SU-DHL-6 (cell line): Measurements from ENCODE around the gene ZNHIT2.
A peak's percentile ranks its signal among the peaks of the same experiment; 100 is the strongest.

Experiments used
- H2AFZ ChIP-seq: fragments of 200-600 bp; sonication (generic); 2 replicates; pipeline ENCODE4 v1.6.1; 2014; ENCODE audit warnings: low read depth, mild to moderate bottlenecking, moderate library complexity, mixed read lengths, antibody characterized with exemption, low read length; ENCODE audit not compliant: severe bottlenecking
- H3F3A ChIP-seq: fragments of 200-600 bp; shearing (Covaris generic); 2 replicates; pipeline ENCODE4 v1.6.0; 2016; ENCODE audit warnings: antibody characterized with exemption, mild to moderate bottlenecking; ENCODE audit not compliant: insufficient read depth
- H3K27ac ChIP-seq: fragments of 200-600 bp; sonication (generic); 2 replicates; pipeline ENCODE4 v1.5.1; 2016; ENCODE audit warnings: low read depth, mild to moderate bottlenecking, low read length, moderate library complexity, mixed read lengths
- H3K27me3 ChIP-seq: fragments of 200-600 bp; sonication (generic), shearing (Covaris generic); 2 replicates; pipeline ENCODE4 v1.6.0; 2014; ENCODE audit warnings: mild to moderate bottlenecking, low read length
- H3K36me3 ChIP-seq: fragments of 200-600 bp; sonication (generic); 2 replicates; pipeline ENCODE4 v1.6.1; 2014; ENCODE audit warnings: mild to moderate bottlenecking, low read length, mixed read lengths
- H3K4me2 ChIP-seq: fragments of 300-600, 200-600 bp; shearing (Covaris generic), sonication (generic); 2 replicates; pipeline ENCODE4 v1.6.0; 2014; ENCODE audit warnings: low read length, low read depth, mild to moderate bottlenecking; ENCODE audit not compliant: poor library complexity, severe bottlenecking
- H3K4me3 ChIP-seq: fragments of 200-600 bp; sonication (generic); 2 replicates; pipeline ENCODE4 v1.5.1; 2014; ENCODE audit warnings: antibody characterized with exemption, low read length, mild to moderate bottlenecking, mixed read lengths; ENCODE audit not compliant: insufficient read depth, poor library complexity, severe bottlenecking
- H3K79me2 ChIP-seq: fragments of 200-600 bp; sonication (generic); 2 replicates; pipeline ENCODE4 v1.6.1; 2014; ENCODE audit warnings: mild to moderate bottlenecking, low read length, moderate library complexity; ENCODE audit not compliant: insufficient read depth
- H3K9ac ChIP-seq: fragments of 200-600 bp; sonication (generic); 2 replicates; pipeline ENCODE4 v1.7.0; 2014; ENCODE audit warnings: mild to moderate bottlenecking, low read length
- H3K9me2 ChIP-seq: fragments of 200-600 bp; sonication (generic); replicated peaks from 2 replicates; pipeline ENCODE4 v1.6.1; 2014; ENCODE audit warnings: low read length; ENCODE audit not compliant: insufficient read depth
- H3K9me3 ChIP-seq: fragments of 200-600 bp; sonication (generic); 2 replicates; pipeline ENCODE4 v1.6.1; 2014; ENCODE audit warnings: low read length, mixed read lengths; ENCODE audit not compliant: insufficient read depth
- H4K20me1 ChIP-seq: fragments of 200-600 bp; sonication (generic); 2 replicates; pipeline ENCODE4 v1.6.1; 2014; ENCODE audit warnings: low read depth, mild to moderate bottlenecking, antibody characterized with exemption, low read length, moderate library complexity, mixed read lengths
- EZH2phosphoT487 ChIP-seq: fragments of 200-600 bp; sonication (generic), shearing (Covaris generic); conservative IDR thresholded peaks from 2 replicates; pipeline ENCODE4 v1.6.1; 2018; ENCODE audit warnings: mild to moderate bottlenecking, antibody characterized with exemption, low read length, moderate library complexity, mixed read lengths
- TF ChIP-seq, protein P1 (sequence below): fragments of 200-600 bp; sonication (generic); IDR thresholded peaks from one replicate; pipeline ENCODE4 v1.5.1; 2017; ENCODE audit warnings: antibody characterized with exemption, mild to moderate bottlenecking, low read length, moderate library complexity; ENCODE audit not compliant: insufficient read depth, poor library complexity, severe bottlenecking

ZNHIT2 gene

DNA sequence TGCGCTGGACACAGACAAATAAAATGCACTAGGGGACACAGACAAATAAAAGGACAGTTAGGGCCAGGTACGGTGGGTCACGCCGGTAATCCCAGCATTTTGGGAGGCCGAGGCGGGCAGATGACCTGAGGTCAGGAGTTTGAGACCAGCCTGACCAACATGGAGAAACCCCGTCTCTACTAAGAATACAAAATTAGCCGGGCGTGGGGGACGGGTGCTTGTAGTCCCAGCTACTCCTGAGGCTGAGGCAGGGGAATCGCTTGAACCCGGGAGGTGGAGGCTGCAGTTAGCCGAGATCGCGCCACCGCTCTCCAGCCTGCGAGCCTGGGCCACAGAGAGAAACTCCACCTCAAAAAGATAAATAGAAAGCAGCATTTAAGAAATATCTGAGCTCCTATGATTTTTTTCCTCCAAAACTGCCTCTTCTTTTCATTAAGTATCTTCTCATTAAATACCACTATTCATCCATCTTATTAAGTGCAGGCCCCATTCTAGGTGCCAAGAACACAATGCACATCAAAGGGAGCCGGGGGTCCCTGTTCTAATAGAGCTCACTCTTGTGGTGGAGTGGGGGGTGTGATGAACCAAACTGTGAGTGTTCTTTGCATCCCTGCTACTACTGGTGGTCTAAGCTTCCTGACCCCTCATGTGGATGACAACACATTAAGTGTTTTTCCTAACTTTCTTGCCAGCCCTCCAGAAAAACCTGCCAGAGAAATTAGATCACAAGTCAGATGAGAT lies 766 bp upstream of the ZNHIT2 start:
- H4K20me1 ChIP-seq, result no peaks in the 10 kb centered on the region
- H3K9me2 ChIP-seq, result no peaks in the 10 kb centered on the region
- peaks cover 13% of the 10 kb centered on the region; the same call in 1 of the 2 replicates for H3K36me3 ChIP-seq
- no peaks in the 10 kb centered on the region for H3K9me3 ChIP-seq
- H3K9ac ChIP-seq, result 0 out of 2 replicates have a peak overlapping the region, but pooled peaks have one; percentile 1
- peak overlapping the region; percentile 71; the same call in 1 of the 2 replicates for H3K27ac ChIP-seq
- H3F3A ChIP-seq, result peaks cover 46% of the 10 kb centered on the region
- H3K4me2 ChIP-seq, result no peak overlapping the region
- no peak overlapping the region for H3K4me3 ChIP-seq
- no peak overlapping the region for H2AFZ ChIP-seq
- TF ChIP-seq, protein P1, sequence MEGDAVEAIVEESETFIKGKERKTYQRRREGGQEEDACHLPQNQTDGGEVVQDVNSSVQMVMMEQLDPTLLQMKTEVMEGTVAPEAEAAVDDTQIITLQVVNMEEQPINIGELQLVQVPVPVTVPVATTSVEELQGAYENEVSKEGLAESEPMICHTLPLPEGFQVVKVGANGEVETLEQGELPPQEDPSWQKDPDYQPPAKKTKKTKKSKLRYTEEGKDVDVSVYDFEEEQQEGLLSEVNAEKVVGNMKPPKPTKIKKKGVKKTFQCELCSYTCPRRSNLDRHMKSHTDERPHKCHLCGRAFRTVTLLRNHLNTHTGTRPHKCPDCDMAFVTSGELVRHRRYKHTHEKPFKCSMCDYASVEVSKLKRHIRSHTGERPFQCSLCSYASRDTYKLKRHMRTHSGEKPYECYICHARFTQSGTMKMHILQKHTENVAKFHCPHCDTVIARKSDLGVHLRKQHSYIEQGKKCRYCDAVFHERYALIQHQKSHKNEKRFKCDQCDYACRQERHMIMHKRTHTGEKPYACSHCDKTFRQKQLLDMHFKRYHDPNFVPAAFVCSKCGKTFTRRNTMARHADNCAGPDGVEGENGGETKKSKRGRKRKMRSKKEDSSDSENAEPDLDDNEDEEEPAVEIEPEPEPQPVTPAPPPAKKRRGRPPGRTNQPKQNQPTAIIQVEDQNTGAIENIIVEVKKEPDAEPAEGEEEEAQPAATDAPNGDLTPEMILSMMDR, result no peak
- TF ChIP-seq EZH2phosphoT487, result no peak
- H3K27me3 ChIP-seq, result no peaks in the 10 kb centered on the region
- H3K79me2 ChIP-seq, result peaks cover 33% of the 10 kb centered on the region

DNA sequence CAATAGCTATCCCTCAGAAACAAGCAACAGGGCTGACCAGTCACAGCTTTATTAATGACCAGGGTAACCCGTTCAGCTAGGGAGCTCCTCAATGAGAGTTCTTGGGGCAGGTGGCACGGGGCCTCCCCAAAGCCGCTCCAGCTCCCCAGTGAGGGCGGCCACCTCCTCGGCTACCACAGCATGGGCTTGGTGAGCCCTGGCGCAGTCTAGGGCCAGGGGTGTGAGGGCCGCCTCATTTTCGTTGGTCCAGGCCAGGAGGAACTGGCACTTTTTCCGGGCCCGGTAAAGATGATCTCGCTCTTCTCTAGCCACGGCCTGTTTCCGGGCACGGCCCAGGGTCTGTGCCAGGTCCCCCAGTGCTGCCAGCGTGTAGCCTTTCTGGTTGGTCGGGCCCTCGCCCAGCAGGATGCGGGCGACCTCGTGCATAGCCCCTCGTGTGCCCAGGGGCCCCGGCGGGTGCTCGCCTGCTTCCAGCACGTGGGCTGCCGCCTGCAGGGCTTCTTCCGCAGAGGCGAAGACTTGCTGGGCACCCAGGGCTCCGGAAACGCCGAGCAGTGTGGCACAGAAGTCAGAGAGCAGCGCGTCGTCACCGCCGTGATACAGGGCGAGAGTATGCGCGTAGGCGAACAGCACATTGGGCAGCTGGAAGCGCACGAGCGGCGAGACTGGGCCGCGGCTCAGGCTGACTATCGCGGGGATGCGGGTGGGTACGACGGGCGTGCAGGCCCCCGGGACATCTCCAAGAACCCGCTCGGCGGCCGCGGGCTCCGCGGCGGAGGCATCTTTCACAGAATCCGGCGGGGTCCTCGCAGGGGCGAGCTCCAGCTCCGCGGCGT lies 913 bp downstream of the ZNHIT2 start:
- H3K9me2 ChIP-seq, result no peaks in the 10 kb centered on the region

DNA sequence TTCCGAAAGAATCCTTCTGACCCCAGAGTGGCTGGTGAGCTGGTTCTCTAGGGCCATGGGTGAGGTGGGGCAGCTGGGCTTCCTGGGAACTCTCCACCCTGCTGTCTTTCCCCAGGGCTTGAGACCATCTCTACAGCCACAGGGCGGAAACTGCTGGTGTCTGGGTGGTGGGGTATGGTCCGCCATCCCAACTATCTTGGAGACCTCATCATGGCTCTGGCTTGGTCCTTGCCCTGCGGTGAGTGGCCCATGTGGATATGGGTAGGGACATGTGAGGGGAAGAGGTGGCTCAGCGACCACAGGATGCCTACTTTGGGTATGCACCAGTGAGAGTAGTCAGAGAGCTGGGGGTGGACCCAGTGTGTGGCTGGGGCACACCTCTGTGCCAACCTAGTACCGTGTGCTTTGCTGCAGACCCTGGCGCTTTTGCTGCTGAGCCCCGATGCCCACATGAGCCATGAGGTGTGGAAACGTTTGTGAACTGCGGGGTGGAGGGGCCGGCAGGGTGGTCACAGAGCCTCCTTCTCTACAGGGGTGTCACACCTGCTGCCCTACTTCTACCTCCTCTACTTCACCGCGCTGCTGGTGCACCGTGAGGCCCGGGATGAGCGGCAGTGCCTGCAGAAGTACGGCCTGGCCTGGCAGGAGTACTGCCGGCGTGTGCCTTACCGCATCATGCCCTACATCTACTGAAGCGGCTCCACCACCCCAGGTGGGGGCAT lies 2.0 kb downstream of the ZNHIT2 start:
- Histone ChIP-seq H4K20me1 (no peaks in the 10 kb centered on the region), H3K79me2 (peaks cover 9% of the 10 kb centered on the region)

More for the DNA sequence above, 913 bp downstream of the ZNHIT2 start:
- Histone ChIP-seq H3K27me3 (no peaks in the 10 kb centered on the region), H3K9ac (peak overlapping the region; percentile 86), H2AFZ (no peak overlapping the region), H3K9me3 (no peaks in the 10 kb centered on the region), H3K27ac (peak overlapping the region; percentile 88), H3K4me3 (peak overlapping the region; percentile 62), H3K4me2 (peak overlapping the region; percentile 83), H3F3A (peaks cover 52% of the 10 kb centered on the region), H4K20me1 (no peaks in the 10 kb centered on the region), H3K36me3 (peaks cover 13% of the 10 kb centered on the region; the same call in 1 of the 2 replicates), H3K79me2 (peaks cover 19% of the 10 kb centered on the region)
- TF ChIP-seq, protein P1, result no peak
- TF ChIP-seq EZH2phosphoT487, result no peak

More for the DNA sequence above, 2.0 kb downstream of the ZNHIT2 start:
- H3K9me2 ChIP-seq, result no peaks in the 10 kb centered on the region
- H3K36me3 ChIP-seq, result peaks cover 6% of the 10 kb centered on the region; the same call in 1 of the 2 replicates
- no peaks in the 10 kb centered on the region for H3K9me3 ChIP-seq
- H3K9ac ChIP-seq, result no peak overlapping the region
- H3F3A ChIP-seq, result peaks cover 43% of the 10 kb centered on the region
- H3K27me3 ChIP-seq, result no peaks in the 10 kb centered on the region
- no peak overlapping the region for H3K27ac ChIP-seq
- peak overlapping the region; percentile 83 for H3K4me2 ChIP-seq
- no peak overlapping the region for H3K4me3 ChIP-seq
- no peak for TF ChIP-seq EZH2phosphoT487
- TF ChIP-seq, protein P1, result no peak
- H2AFZ ChIP-seq, result no peak overlapping the region
